Neural cell (in vitro differentiated cells): ENCODE results near the gene C19orf73. TPM values are rescaled to one million over a fixed set of nuclear protein-coding genes. Genes with fewer than 3 reads are reported as not detected.

Experiments used
- H2AFZ ChIP-seq: fragments of 200-600, 300-800 bp; sonication (generic), shearing (Covaris generic); 2 replicates; pipeline ENCODE4 v1.6.0; 2014; ENCODE audit warnings: low read depth, mild to moderate bottlenecking, antibody characterized with exemption, low read length, moderate library complexity
- H3F3A ChIP-seq: fragments of 200-600 bp; shearing (Covaris generic); 2 replicates; pipeline ENCODE4 v1.6.1; 2016; ENCODE audit warnings: mild to moderate bottlenecking, moderate library complexity, mixed read lengths, antibody characterized with exemption, low read length; ENCODE audit not compliant: insufficient read depth, poor library complexity, severe bottlenecking
- H3K27ac ChIP-seq: fragments of 200-600, 300-800 bp; sonication (generic), shearing (Covaris generic); 2 replicates; pipeline ENCODE4 v1.5.1; 2014; ENCODE audit warnings: mild to moderate bottlenecking, low read length, moderate library complexity
- H3K27me3 ChIP-seq: fragments of 300-800, 200-600 bp; sonication (generic), shearing (Covaris generic); 2 replicates; pipeline ENCODE4 v1.6.0; 2014; ENCODE audit warnings: mild to moderate bottlenecking, low read depth, low read length, moderate library complexity; ENCODE audit not compliant: insufficient read depth
- H3K36me3 ChIP-seq: fragments of 300-800, 200-600 bp; sonication (generic), shearing (Covaris generic); 2 replicates; pipeline ENCODE4 v1.5.1; 2014; ENCODE audit warnings: mild to moderate bottlenecking, antibody characterized with exemption, low read length, moderate library complexity; ENCODE audit not compliant: insufficient read depth
- H3K4me2 ChIP-seq: fragments of 300-800, 200-600 bp; sonication (generic), shearing (Covaris generic); 2 replicates; pipeline ENCODE4 v1.6.0; 2014; ENCODE audit warnings: mild to moderate bottlenecking, low read length
- H3K4me3 ChIP-seq: fragments of 300-800, 200-600 bp; sonication (generic), shearing (Covaris generic); 2 replicates; pipeline ENCODE4 v1.5.1; 2014; ENCODE audit warnings: mild to moderate bottlenecking, low read length, moderate library complexity
- H3K79me2 ChIP-seq: fragments of 200-600 bp; shearing (Covaris generic); replicated peaks from 2 replicates; pipeline ENCODE4 v1.6.0; 2014; ENCODE audit warnings: mild to moderate bottlenecking, low read length, moderate library complexity; ENCODE audit not compliant: insufficient read depth
- H3K9ac ChIP-seq: fragments of 300-800, 200-600 bp; sonication (generic), shearing (Covaris generic); 2 replicates; pipeline ENCODE4 v1.6.1; 2016; ENCODE audit warnings: mild to moderate bottlenecking, low read length, mixed read lengths
- H3K9me2 ChIP-seq: fragments of 200-600 bp; shearing (Covaris generic); 2 replicates; pipeline ENCODE4 v1.6.1; 2016; ENCODE audit warnings: mild to moderate bottlenecking, low read length, mixed read lengths; ENCODE audit not compliant: insufficient read depth
- H3K9me3 ChIP-seq: fragments of 200-600, 300-800 bp; sonication (generic), shearing (Covaris generic); 2 replicates; pipeline ENCODE4 v1.6.1; 2016; ENCODE audit warnings: mild to moderate bottlenecking, mixed run types, low read length, moderate library complexity, mixed read lengths
- H4K20me1 ChIP-seq: fragments of 200-600 bp; shearing (Covaris generic); 2 replicates; pipeline ENCODE4 v1.6.1; 2016; ENCODE audit warnings: mild to moderate bottlenecking, mixed run types; ENCODE audit not compliant: insufficient read depth
- EP300 ChIP-seq: fragments of 450-650 bp; conservative IDR thresholded peaks from 2 replicates; pipeline ENCODE4 v1.6.1; 2014; ENCODE audit warnings: antibody characterized with exemption, mild to moderate bottlenecking, moderate library complexity; ENCODE audit not compliant: poor library complexity, severe bottlenecking
- EZH2 ChIP-seq: fragments of 200-600, 300-800 bp; shearing (Covaris generic), sonication (generic); IDR thresholded peaks from 2 replicates; pipeline ENCODE4 v1.6.1; 2014; ENCODE audit warnings: antibody characterized with exemption, low read length, borderline replicate concordance, mild to moderate bottlenecking; ENCODE audit not compliant: insufficient read depth, poor library complexity, severe bottlenecking
- MXI1 ChIP-seq: fragments of 450-650 bp; conservative IDR thresholded peaks from 2 replicates; pipeline ENCODE4 v1.6.1; 2014; ENCODE audit warnings: antibody characterized with exemption, mild to moderate bottlenecking; ENCODE audit not compliant: poor library complexity, severe bottlenecking
- POLR2AphosphoS5 ChIP-seq: IDR thresholded peaks from 2 replicates; pipeline ENCODE4 v1.6.1; 2012
- RAD21 ChIP-seq: fragments of 450-650 bp; conservative IDR thresholded peaks from 2 replicates; pipeline ENCODE4 v1.6.1; 2014; ENCODE audit warnings: antibody characterized with exemption, mild to moderate bottlenecking, moderate library complexity
- SMC3 ChIP-seq: fragments of 450-650 bp; conservative IDR thresholded peaks from 2 replicates; pipeline ENCODE4 v1.6.1; 2014; ENCODE audit warnings: antibody characterized with exemption, mild to moderate bottlenecking, moderate library complexity; ENCODE audit not compliant: poor library complexity
- TAF1 ChIP-seq: IDR thresholded peaks from 2 replicates; pipeline ENCODE4 v1.6.1; 2012; ENCODE audit warnings: low read depth
- polyA plus RNA-seq: library from polyadenylated mRNA; depleted of rRNA; stranded (reverse); fragments of >200 nt; gene quantifications from 2 replicates; pipeline ENCODE4 v1.2.3, GENCODE V29; 2014
- TF ChIP-seq, protein P1 (sequence below): IDR thresholded peaks from 2 replicates; pipeline ENCODE4 v1.6.1; 2012; ENCODE audit warnings: borderline replicate concordance
- TF ChIP-seq, protein P2 (sequence below): fragments of 450-650 bp; IDR thresholded peaks from 2 replicates; pipeline ENCODE4 v1.5.1; 2014; ENCODE audit warnings: antibody characterized with exemption, mild to moderate bottlenecking, moderate library complexity; ENCODE audit not compliant: poor library complexity, severe bottlenecking

C19orf73 gene
- polyA plus RNA-seq, 1 donor from 2014 or later, result 8.4 TPM

GRCh38 chr19:49109051-49109450 lies 9.9 kb downstream of the C19orf73 start:
- Histone ChIP-seq H3K4me3 (no peak overlapping the region), H3K9me2 (no peaks in the 10 kb centered on the region), H3K36me3 (no peaks in the 10 kb centered on the region), H3K27ac (no peak overlapping the region), H3K27me3 (no peaks in the 10 kb centered on the region), H2AFZ (no peak overlapping the region), H3K79me2 (no peaks in the 10 kb centered on the region), H3K4me2 (no peak overlapping the region), H3K9me3 (no peaks in the 10 kb centered on the region), H3K9ac (no peak overlapping the region), H3F3A (no peaks in the 10 kb centered on the region), H4K20me1 (peaks cover 3% of the 10 kb centered on the region)
- TF ChIP-seq, protein P1, sequence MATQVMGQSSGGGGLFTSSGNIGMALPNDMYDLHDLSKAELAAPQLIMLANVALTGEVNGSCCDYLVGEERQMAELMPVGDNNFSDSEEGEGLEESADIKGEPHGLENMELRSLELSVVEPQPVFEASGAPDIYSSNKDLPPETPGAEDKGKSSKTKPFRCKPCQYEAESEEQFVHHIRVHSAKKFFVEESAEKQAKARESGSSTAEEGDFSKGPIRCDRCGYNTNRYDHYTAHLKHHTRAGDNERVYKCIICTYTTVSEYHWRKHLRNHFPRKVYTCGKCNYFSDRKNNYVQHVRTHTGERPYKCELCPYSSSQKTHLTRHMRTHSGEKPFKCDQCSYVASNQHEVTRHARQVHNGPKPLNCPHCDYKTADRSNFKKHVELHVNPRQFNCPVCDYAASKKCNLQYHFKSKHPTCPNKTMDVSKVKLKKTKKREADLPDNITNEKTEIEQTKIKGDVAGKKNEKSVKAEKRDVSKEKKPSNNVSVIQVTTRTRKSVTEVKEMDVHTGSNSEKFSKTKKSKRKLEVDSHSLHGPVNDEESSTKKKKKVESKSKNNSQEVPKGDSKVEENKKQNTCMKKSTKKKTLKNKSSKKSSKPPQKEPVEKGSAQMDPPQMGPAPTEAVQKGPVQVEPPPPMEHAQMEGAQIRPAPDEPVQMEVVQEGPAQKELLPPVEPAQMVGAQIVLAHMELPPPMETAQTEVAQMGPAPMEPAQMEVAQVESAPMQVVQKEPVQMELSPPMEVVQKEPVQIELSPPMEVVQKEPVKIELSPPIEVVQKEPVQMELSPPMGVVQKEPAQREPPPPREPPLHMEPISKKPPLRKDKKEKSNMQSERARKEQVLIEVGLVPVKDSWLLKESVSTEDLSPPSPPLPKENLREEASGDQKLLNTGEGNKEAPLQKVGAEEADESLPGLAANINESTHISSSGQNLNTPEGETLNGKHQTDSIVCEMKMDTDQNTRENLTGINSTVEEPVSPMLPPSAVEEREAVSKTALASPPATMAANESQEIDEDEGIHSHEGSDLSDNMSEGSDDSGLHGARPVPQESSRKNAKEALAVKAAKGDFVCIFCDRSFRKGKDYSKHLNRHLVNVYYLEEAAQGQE, result no peak
- TF ChIP-seq MXI1, result no peak

- Histone ChIP-seq H2AFZ (no peak overlapping the region), H3K9ac (no peak overlapping the region), H3F3A (no peaks in the 10 kb centered on the region), H3K4me3 (no peak overlapping the region), H3K79me2 (no peaks in the 10 kb centered on the region), H4K20me1 (peaks cover 3% of the 10 kb centered on the region), H3K9me3 (no peaks in the 10 kb centered on the region), H3K36me3 (no peaks in the 10 kb centered on the region), H3K4me2 (no peak overlapping the region), H3K27me3 (no peaks in the 10 kb centered on the region), H3K9me2 (no peaks in the 10 kb centered on the region), H3K27ac (no peak overlapping the region)
- TF ChIP-seq RAD21 (no peak), EP300 (no peak), POLR2AphosphoS5 (no peak), MXI1 (no peak), EZH2 (no peak), SMC3 (no peak), TAF1 (no peak)
- TF ChIP-seq, protein P2, sequence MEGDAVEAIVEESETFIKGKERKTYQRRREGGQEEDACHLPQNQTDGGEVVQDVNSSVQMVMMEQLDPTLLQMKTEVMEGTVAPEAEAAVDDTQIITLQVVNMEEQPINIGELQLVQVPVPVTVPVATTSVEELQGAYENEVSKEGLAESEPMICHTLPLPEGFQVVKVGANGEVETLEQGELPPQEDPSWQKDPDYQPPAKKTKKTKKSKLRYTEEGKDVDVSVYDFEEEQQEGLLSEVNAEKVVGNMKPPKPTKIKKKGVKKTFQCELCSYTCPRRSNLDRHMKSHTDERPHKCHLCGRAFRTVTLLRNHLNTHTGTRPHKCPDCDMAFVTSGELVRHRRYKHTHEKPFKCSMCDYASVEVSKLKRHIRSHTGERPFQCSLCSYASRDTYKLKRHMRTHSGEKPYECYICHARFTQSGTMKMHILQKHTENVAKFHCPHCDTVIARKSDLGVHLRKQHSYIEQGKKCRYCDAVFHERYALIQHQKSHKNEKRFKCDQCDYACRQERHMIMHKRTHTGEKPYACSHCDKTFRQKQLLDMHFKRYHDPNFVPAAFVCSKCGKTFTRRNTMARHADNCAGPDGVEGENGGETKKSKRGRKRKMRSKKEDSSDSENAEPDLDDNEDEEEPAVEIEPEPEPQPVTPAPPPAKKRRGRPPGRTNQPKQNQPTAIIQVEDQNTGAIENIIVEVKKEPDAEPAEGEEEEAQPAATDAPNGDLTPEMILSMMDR, result no peak
- TF ChIP-seq, protein P1, result no peak
Measured at GRCh38 chr19:49107625-49108459, 11.1 kb downstream of the C19orf73 start.
